ENCODE measurements around the gene GRM8.
"Not testable (repeated sequence)": the region's sequence is repeated elsewhere in the genome, so short reads cannot be mapped to it uniquely, and the experiment has no call there.

The GRM8 gene

DNA sequence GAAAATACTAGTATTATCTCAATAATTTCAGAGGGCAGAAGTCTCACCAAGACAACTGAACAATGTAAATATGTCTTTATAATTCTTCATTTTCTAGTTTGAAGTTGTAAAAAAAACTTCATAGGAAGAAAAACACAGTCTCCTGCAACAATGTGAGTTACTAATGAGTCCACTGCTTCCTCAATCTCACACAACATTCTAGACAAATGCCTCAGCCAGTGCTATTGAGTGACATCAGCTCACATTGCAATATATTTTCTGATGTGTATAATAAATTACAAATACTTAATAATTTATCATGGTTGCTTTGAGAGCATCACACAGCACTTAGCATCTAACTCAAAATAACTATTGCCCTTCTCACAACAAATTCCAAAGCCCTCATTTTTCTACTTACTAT is 321.2 kb downstream of the GRM8 start:
- Histone ChIP-seq H3K36me3 (ENCODE audit: insufficient read depth, low read length) (no peaks in the 10 kb centered on the region), H3K9ac (ENCODE audit: low read depth, low read length, poor library complexity, severe bottlenecking) (no peak overlapping the region), H3K9me2 (replicated peaks; ENCODE audit: low read depth, low read length) (no peaks in the 10 kb centered on the region), H3K4me2 (ENCODE audit: low read depth, low read length, poor library complexity, severe bottlenecking) (no peak overlapping the region), H3K4me1 (ENCODE audit: insufficient read depth, low read length, poor library complexity, severe bottlenecking) (no peaks in the 10 kb centered on the region), H3F3A (ENCODE audit: low read depth) (no peaks in the 10 kb centered on the region), H3K4me3 (ENCODE audit: low read length, poor library complexity, severe bottlenecking) (no peak overlapping the region), H2AFZ (ENCODE audit: low read length) (no peak overlapping the region), H4K20me1 (ENCODE audit: insufficient read depth, low read length, poor library complexity, severe bottlenecking) (no peaks in the 10 kb centered on the region), H3K27me3 (ENCODE audit: insufficient read depth, low read length, poor library complexity, severe bottlenecking) (no peaks in the 10 kb centered on the region), H3K9me3 (ENCODE audit: insufficient read depth, low read depth, low read length) (no peaks in the 10 kb centered on the region), H3K79me2 (ENCODE audit: insufficient read depth, low read length) (no peaks in the 10 kb centered on the region)
- TF ChIP-seq, protein P1, sequence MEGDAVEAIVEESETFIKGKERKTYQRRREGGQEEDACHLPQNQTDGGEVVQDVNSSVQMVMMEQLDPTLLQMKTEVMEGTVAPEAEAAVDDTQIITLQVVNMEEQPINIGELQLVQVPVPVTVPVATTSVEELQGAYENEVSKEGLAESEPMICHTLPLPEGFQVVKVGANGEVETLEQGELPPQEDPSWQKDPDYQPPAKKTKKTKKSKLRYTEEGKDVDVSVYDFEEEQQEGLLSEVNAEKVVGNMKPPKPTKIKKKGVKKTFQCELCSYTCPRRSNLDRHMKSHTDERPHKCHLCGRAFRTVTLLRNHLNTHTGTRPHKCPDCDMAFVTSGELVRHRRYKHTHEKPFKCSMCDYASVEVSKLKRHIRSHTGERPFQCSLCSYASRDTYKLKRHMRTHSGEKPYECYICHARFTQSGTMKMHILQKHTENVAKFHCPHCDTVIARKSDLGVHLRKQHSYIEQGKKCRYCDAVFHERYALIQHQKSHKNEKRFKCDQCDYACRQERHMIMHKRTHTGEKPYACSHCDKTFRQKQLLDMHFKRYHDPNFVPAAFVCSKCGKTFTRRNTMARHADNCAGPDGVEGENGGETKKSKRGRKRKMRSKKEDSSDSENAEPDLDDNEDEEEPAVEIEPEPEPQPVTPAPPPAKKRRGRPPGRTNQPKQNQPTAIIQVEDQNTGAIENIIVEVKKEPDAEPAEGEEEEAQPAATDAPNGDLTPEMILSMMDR (conservative IDR thresholded peaks at IDR 0.05; ENCODE audit: low read length) = no peak
- no peak for TF ChIP-seq EZH2phosphoT487 (IDR thresholded peaks at IDR 0.05; ENCODE audit: borderline replicate concordance)

DNA sequence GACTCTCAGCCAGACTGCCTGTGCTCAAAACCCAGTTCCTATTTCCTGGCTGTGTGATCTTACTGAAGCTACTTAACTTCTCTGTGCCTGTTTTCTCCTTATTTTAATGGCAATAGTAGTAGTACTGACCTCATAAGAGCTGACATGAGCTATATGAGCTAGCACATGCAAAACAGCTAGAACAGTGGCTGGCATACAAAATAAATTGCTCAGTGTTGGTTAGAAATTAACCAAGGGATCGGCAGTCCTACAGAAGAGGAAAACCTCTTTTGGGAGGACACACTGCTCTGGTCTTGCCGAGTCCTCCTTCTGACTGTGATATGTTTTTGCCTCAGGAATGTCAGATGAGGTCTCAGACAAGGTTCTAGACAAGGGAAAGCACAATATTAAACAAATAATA is 322.6 kb downstream of the GRM8 start:
- no peaks in the 10 kb centered on the region for H3K36me3 ChIP-seq (ENCODE audit: insufficient read depth, low read length)
- no peaks in the 10 kb centered on the region for H3K9me3 ChIP-seq (ENCODE audit: insufficient read depth, low read depth, low read length)
- H3K4me2 ChIP-seq (ENCODE audit: low read depth, low read length, poor library complexity, severe bottlenecking) = no peak overlapping the region
- H3K9ac ChIP-seq (ENCODE audit: low read depth, low read length, poor library complexity, severe bottlenecking) = no peak overlapping the region
- H2AFZ ChIP-seq (ENCODE audit: low read length) = no peak overlapping the region
- H3F3A ChIP-seq (ENCODE audit: low read depth) = no peaks in the 10 kb centered on the region
- H3K4me3 ChIP-seq (ENCODE audit: low read length, poor library complexity, severe bottlenecking) = no peak overlapping the region
- H3K79me2 ChIP-seq (ENCODE audit: insufficient read depth, low read length) = no peaks in the 10 kb centered on the region
- no peaks in the 10 kb centered on the region for H3K4me1 ChIP-seq (ENCODE audit: insufficient read depth, low read length, poor library complexity, severe bottlenecking)
- no peaks in the 10 kb centered on the region for H3K9me2 ChIP-seq (replicated peaks; ENCODE audit: low read depth, low read length)
- TF ChIP-seq, protein P1 (conservative IDR thresholded peaks at IDR 0.05; ENCODE audit: low read length) = no peak
- H3K27me3 ChIP-seq (ENCODE audit: insufficient read depth, low read length, poor library complexity, severe bottlenecking) = no peaks in the 10 kb centered on the region
- no peaks in the 10 kb centered on the region for H4K20me1 ChIP-seq (ENCODE audit: insufficient read depth, low read length, poor library complexity, severe bottlenecking)

DNA sequence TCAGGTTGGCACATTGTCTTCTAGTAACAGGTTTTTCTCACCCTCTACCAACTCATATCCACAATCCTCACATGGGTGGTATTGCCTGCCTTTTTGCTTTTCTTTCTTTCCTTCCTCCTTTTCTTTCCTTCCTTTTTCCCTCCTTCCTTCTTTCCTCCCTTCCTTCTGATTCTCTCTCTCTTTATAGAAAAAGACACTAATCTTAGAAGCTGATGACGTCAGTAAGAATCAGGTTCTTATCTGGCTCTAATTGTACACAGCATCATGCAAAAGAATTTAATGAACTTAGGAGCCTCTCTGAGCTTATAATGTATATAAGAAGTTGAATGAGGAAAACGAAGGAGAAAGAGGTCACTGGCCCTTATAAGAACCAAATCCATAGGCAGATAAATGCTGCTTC is 328.3 kb downstream of the GRM8 start:
- Histone ChIP-seq H3K36me3 (ENCODE audit: insufficient read depth, low read length) (no peaks in the 10 kb centered on the region), H3K79me2 (ENCODE audit: insufficient read depth, low read length) (no peaks in the 10 kb centered on the region), H3K9me2 (replicated peaks; ENCODE audit: low read depth, low read length) (no peaks in the 10 kb centered on the region), H3K4me1 (ENCODE audit: insufficient read depth, low read length, poor library complexity, severe bottlenecking) (no peaks in the 10 kb centered on the region), H3K9me3 (ENCODE audit: insufficient read depth, low read depth, low read length) (no peaks in the 10 kb centered on the region), H3K4me3 (ENCODE audit: low read length, poor library complexity, severe bottlenecking) (no peak overlapping the region), H3K27me3 (ENCODE audit: insufficient read depth, low read length, poor library complexity, severe bottlenecking) (no peaks in the 10 kb centered on the region), H3F3A (ENCODE audit: low read depth) (no peaks in the 10 kb centered on the region), H3K4me2 (ENCODE audit: low read depth, low read length, poor library complexity, severe bottlenecking) (no peak overlapping the region), H4K20me1 (ENCODE audit: insufficient read depth, low read length, poor library complexity, severe bottlenecking) (no peaks in the 10 kb centered on the region), H2AFZ (ENCODE audit: low read length) (no peak overlapping the region), H3K9ac (ENCODE audit: low read depth, low read length, poor library complexity, severe bottlenecking) (no peak overlapping the region)
- TF ChIP-seq EZH2phosphoT487 (IDR thresholded peaks at IDR 0.05; ENCODE audit: borderline replicate concordance) = no peak
- TF ChIP-seq, protein P1 (conservative IDR thresholded peaks at IDR 0.05; ENCODE audit: low read length) = no peak

DNA sequence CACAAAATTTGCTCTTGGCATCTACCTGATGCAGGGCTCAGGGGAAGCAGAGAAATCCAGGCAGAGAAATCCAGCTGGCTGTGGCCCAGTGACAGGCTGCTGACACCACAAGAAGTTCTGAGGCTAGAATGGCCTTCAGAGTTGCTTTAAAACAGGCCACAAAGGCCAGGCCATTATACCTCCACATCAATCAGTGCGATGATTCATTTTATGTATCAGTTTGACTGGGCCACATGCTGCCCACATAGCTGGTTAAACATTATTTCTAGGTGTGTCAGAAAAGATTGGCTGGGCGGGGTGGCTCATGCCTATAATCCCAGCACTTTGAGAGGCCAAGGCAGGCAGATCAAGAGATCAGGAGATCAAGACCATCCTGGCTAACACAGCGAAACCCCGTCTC is 341.1 kb downstream of the GRM8 start:
- H3K36me3 ChIP-seq (ENCODE audit: insufficient read depth, low read length); H3F3A ChIP-seq (ENCODE audit: low read depth); H2AFZ ChIP-seq (ENCODE audit: low read length); H3K79me2 ChIP-seq (ENCODE audit: insufficient read depth, low read length); H3K4me1 ChIP-seq (ENCODE audit: insufficient read depth, low read length, poor library complexity, severe bottlenecking); H3K4me2 ChIP-seq (ENCODE audit: low read depth, low read length, poor library complexity, severe bottlenecking); H3K4me3 ChIP-seq (ENCODE audit: low read length, poor library complexity, severe bottlenecking); H3K9me2 ChIP-seq (replicated peaks; ENCODE audit: low read depth, low read length); H3K9ac ChIP-seq (ENCODE audit: low read depth, low read length, poor library complexity, severe bottlenecking); H4K20me1 ChIP-seq (ENCODE audit: insufficient read depth, low read length, poor library complexity, severe bottlenecking); H3K27me3 ChIP-seq (ENCODE audit: insufficient read depth, low read length, poor library complexity, severe bottlenecking); H3K9me3 ChIP-seq (ENCODE audit: insufficient read depth, low read depth, low read length): not testable (repeated sequence)

DNA sequence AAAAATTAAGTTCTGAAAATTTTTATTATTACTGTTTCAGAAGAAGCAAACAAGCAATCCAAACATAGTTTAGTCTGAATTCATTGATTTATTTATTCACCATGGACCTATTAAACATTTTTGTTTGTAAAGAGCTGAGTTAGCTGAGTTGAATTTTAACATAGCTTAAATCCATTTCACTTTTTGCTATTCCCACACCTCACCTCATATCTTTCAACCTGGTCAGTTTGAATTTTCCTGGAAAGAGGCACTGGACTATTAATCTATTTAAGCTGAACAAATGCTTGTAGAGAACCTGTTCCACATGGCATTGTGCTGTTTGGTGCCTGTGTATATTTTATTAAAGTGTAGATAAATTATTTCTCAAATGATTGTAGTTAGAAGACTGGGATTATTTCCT is 344.2 kb downstream of the GRM8 start:
- not testable (repeated sequence) for H3K4me3 ChIP-seq (ENCODE audit: low read length, poor library complexity, severe bottlenecking); H3K9me2 ChIP-seq (replicated peaks; ENCODE audit: low read depth, low read length); H3K27me3 ChIP-seq (ENCODE audit: insufficient read depth, low read length, poor library complexity, severe bottlenecking); H3K9ac ChIP-seq (ENCODE audit: low read depth, low read length, poor library complexity, severe bottlenecking); H3K4me1 ChIP-seq (ENCODE audit: insufficient read depth, low read length, poor library complexity, severe bottlenecking); H3K9me3 ChIP-seq (ENCODE audit: insufficient read depth, low read depth, low read length); H3K79me2 ChIP-seq (ENCODE audit: insufficient read depth, low read length); H3F3A ChIP-seq (ENCODE audit: low read depth); H3K4me2 ChIP-seq (ENCODE audit: low read depth, low read length, poor library complexity, severe bottlenecking); H2AFZ ChIP-seq (ENCODE audit: low read length); H4K20me1 ChIP-seq (ENCODE audit: insufficient read depth, low read length, poor library complexity, severe bottlenecking); H3K36me3 ChIP-seq (ENCODE audit: insufficient read depth, low read length)

DNA sequence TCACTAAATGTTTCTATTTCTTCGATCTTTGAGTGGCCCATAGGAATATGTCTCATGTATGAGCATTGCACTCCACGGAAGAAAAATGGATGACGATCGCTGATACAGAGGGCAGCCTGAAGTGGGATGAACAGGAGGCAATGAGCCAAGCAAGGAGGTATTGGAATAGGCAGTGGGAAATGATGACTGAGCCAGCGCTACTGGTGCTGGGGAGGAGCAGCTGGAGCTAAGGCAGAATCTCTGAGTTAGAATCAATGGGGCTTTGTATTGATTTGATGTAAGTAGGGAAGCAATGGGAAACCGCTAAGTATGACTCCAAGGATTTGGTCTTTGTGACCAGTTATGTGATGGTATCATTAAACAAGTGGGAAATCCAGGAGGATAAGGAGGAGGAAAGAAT is 345.1 kb downstream of the GRM8 start:
- H3K9ac ChIP-seq (ENCODE audit: low read depth, low read length, poor library complexity, severe bottlenecking); H3K4me1 ChIP-seq (ENCODE audit: insufficient read depth, low read length, poor library complexity, severe bottlenecking); H3K79me2 ChIP-seq (ENCODE audit: insufficient read depth, low read length); H3K9me3 ChIP-seq (ENCODE audit: insufficient read depth, low read depth, low read length); H3K36me3 ChIP-seq (ENCODE audit: insufficient read depth, low read length); H4K20me1 ChIP-seq (ENCODE audit: insufficient read depth, low read length, poor library complexity, severe bottlenecking); H3K27me3 ChIP-seq (ENCODE audit: insufficient read depth, low read length, poor library complexity, severe bottlenecking); H3F3A ChIP-seq (ENCODE audit: low read depth); H2AFZ ChIP-seq (ENCODE audit: low read length); H3K9me2 ChIP-seq (replicated peaks; ENCODE audit: low read depth, low read length); H3K4me2 ChIP-seq (ENCODE audit: low read depth, low read length, poor library complexity, severe bottlenecking); H3K4me3 ChIP-seq (ENCODE audit: low read length, poor library complexity, severe bottlenecking): not testable (repeated sequence)
